Measurements from ENCODE around the gene PRR15.
"Not testable (repeated sequence)": the region's sequence is repeated elsewhere in the genome, so short reads cannot be mapped to it uniquely, and the experiment has no call there.

The PRR15 gene, protein sequence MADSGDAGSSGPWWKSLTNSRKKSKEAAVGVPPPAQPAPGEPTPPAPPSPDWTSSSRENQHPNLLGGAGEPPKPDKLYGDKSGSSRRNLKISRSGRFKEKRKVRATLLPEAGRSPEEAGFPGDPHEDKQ

DNA sequence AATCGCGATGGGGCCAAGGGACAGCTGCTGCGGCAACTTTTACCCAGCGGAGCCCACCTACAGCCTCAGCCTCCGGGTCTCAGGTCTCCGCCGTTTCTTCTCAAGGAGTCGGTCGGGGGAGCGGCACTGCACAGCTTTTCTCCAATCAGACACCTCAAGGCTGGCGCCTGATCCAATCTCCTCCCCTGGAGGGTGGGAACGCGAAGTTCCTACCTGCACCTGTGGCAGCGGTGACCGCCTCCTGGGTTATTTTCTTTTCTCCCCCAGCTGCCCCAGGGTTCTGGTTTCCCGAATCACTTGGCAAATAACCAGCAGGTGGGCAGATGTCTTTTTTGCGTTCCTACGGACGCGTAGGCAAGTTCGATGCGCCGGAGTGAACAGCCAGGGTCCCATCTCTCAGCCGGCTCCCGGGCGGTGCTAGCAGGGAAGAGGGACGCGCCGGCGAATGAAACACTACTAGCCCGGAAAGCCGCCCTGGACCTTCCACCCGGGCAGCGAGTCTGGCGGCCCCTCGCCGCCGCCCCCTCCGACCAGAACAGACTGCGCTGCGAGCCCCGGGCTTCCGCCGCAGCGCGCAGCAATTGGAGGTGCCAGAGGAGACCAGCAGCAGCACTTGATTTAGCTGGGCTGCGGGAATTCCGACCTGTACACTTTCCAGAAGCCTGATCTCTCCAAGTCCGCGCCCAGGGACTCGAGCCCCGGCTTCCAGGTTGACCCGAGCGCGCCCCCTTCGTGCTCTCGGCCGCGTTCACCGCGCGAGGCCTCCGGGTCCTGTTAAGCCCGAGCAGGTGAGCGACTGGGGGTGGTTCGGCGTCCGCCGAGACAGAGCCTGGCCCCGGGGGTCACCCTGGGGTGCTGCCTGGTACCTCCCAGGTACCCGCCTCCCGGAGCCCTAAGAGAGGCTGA, at the start of gene PRR15:
PRR15 (plus strand) TSS at position 246 of the 906 bp plus-strand sequence. CDS start 2,495 bp downstream, outside the sequence.
- in situ Hi-C loops (cut with MboI; ENCODE audit: low sequenced_read_pairs) = no loop called here

GRCh38 chr7:29516491-29516890, 47.1 kb upstream of the PRR15 start:
- in situ Hi-C loops (cut with MboI; ENCODE audit: low sequenced_read_pairs) = no loop called here

DNA sequence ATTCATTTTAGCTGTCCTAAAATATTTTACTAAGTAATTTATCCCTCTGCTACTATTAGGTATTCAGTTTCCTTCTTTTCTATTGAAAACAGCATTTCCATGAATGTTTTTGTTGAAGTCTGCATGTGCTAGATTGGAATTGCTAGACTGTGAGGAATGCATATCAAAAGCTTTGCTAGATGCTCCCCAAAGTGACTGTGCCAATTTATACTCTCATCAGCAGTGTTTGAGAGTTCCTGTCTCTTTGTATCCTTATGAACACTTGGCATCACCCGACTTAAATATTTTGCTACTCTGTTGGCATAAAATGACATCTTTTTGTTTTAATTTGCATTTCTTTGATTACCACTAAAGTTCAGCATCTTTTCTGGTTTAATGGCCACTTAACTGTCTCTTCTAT, 45.0 kb upstream of the PRR15 start:
- in situ Hi-C loops (cut with MboI; ENCODE audit: low sequenced_read_pairs) = no loop called here

- in situ Hi-C loops (cut with MboI; ENCODE audit: low sequenced_read_pairs) = no loop called here
Measured at GRCh38 chr7:29523728-29524127, 39.9 kb upstream of the PRR15 start.

- in situ Hi-C loops (cut with MboI; ENCODE audit: low sequenced_read_pairs) = no loop called here
Measured at GRCh38 chr7:29527505-29528108, 36.0 kb upstream of the PRR15 start.

DNA sequence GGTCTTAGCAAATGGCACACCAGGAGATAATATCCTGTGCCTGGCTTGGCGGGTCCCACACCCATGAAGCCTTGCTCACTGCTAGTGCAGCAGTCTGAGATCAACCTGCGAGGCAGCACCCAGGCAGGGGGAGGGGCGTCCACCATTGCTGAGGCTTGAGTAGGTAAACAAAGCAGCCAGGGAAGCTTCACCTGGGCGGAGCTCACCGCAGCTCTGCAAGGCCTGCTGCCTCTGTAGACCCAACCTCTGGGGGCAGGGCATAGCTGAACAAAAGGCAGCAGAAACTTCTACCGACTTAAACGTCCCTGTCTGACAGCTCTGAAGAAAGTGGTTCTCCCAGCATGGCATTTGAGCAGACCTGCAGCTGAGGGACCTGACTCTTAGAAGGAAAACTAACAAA, 35.1 kb upstream of the PRR15 start:
- in situ Hi-C loops (cut with MboI; ENCODE audit: low sequenced_read_pairs) = not testable (repeated sequence)

GRCh38 chr7:29538389-29538788, 25.2 kb upstream of the PRR15 start:
- in situ Hi-C loops (cut with MboI; ENCODE audit: low sequenced_read_pairs) = no loop called here

GRCh38 chr7:29539471-29539870, 24.2 kb upstream of the PRR15 start:
- in situ Hi-C loops (cut with MboI; ENCODE audit: low sequenced_read_pairs) = no loop called here

DNA sequence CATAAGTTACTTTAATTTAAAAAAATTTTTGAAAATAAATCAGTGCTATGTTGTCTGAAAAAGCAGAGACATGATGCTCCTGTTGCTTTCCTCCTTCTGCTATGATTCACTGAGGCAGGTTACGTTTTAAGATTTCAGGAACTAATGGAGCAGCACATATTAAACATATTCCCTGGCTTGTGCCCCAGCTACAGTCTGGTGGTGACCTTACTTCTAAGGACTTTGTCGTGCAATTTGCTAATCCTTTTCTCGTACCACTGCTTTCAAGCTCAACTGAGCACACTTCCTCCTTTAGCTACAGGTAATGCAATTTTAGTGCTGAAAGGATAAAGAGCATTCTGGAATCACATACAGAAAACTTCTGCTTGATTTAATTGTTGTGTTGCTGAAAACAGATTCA, 16.2 kb upstream of the PRR15 start:
- in situ Hi-C loops (cut with MboI; ENCODE audit: low sequenced_read_pairs) = no loop called here

GRCh38 chr7:29548823-29549222, 14.8 kb upstream of the PRR15 start:
- in situ Hi-C loops (cut with MboI; ENCODE audit: low sequenced_read_pairs) = no loop called here

DNA sequence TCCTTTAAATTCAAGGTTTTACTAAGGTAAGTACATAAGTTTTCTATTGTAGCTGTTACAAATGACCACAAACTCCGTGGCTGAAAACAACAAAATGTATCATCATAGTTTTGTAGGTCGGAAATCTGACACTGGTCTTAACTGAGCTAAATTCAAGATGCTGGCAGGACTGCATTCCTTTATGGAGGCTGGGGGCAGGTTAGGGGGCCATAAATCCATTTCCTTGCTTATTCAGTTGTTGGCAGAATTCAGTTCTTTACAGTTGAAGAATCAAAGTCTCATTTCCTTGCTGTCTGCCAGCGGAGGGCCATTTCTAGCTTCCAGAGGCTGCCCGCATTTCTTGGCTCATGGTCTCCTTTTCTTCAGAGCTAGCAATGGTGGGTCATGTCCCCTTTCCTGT, 11.2 kb upstream of the PRR15 start:
- in situ Hi-C loops (cut with MboI; ENCODE audit: low sequenced_read_pairs) = no loop called here

GRCh38 chr7:29555061-29555460, 8.6 kb upstream of the PRR15 start:
- in situ Hi-C loops (cut with MboI; ENCODE audit: low sequenced_read_pairs) = no loop called here

DNA sequence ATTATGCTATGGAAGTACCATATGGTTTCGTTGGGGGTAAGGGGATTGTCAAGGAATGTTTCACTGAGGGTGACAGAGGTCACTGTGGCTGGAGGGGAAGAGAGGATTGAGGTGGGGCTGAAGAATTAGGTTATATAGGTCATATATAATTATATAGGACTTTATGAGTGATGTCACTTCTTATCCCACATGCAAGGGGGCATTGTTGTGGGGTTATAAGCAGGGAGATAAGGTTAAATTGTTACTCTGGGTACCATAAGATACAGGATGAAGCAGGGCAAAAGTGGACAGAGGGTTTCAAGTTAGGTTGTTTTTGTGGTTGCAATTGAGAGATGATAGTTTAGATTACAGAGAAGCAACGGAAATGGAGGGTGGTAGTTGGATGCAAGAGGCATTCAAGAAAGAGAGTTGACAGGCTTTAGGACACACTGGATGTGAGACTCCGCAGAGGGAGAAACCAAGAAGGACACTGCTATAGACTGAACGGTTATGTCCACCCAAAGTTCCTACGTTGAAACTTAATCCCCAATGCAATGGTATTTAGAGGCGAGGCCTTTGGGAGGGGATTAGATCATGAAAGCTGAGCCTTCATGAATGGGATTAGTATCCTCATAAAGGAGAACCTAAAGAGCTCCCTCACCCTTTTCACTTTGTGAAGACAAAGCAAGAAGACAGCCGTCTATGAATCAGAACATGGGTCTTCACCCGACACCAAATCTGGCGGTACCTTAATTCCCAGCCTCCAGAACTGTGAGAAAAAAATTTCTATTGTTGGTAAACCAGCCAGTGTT, 7.0 kb upstream of the PRR15 start:
- in situ Hi-C loops (cut with MboI; ENCODE audit: low sequenced_read_pairs) = no loop called here

- in situ Hi-C loops (cut with MboI; ENCODE audit: low sequenced_read_pairs) = no loop called here
Measured at GRCh38 chr7:29557954-29558353, 5.7 kb upstream of the PRR15 start.

DNA sequence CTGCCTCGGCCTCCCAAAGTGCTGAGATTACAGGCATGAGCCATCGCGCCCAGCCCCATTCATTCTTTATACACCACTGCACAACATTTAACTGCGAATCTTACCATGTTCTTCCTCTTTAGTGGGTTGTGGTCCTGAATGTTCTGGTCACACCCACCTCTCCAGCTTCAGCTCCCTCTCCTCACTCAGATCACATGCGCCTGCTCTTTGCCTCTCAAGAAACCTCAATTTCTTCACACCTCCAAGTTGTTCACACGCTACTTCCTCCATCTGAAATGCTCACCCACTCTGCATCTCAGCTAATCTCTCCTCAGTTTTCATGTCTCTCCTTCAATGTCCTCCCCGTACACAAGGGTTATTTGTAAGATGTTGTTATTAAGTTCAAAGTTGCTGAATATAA, 2.4 kb upstream of the PRR15 start:
- in situ Hi-C loops (cut with MboI; ENCODE audit: low sequenced_read_pairs) = no loop called here

GRCh38 chr7:29562307-29562706, 1.3 kb upstream of the PRR15 start:
- in situ Hi-C loops (cut with MboI; ENCODE audit: low sequenced_read_pairs) = no loop called here

GRCh38 chr7:29564496-29565223, 1.0 kb downstream of the PRR15 start:
- in situ Hi-C loops (cut with MboI; ENCODE audit: low sequenced_read_pairs) = no loop called here

DNA sequence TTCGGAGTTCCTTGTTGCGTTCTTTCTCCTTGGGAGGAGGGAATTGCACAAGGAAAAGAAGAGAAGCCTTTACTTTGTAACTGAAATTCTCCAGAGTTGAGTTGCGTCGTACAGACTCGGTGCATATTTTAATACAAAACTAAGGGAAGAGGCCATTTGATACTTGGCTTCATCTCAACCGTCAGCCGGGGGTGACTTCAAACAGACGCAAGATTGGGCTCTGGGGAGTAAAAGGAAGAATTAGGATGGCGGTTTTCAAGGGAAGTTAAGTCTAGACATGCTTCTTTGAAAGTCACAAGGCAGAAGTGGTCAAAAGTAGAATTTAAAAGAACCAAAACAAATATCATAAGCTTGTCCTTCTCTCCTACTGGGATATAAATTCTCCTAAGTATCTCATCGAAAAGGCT, 1.6 kb downstream of the PRR15 start:
- in situ Hi-C loops (cut with MboI; ENCODE audit: low sequenced_read_pairs) = no loop called here

- in situ Hi-C loops (cut with MboI; ENCODE audit: low sequenced_read_pairs) = no loop called here
Measured at GRCh38 chr7:29565634-29565981, 2.0 kb downstream of the PRR15 start.

DNA sequence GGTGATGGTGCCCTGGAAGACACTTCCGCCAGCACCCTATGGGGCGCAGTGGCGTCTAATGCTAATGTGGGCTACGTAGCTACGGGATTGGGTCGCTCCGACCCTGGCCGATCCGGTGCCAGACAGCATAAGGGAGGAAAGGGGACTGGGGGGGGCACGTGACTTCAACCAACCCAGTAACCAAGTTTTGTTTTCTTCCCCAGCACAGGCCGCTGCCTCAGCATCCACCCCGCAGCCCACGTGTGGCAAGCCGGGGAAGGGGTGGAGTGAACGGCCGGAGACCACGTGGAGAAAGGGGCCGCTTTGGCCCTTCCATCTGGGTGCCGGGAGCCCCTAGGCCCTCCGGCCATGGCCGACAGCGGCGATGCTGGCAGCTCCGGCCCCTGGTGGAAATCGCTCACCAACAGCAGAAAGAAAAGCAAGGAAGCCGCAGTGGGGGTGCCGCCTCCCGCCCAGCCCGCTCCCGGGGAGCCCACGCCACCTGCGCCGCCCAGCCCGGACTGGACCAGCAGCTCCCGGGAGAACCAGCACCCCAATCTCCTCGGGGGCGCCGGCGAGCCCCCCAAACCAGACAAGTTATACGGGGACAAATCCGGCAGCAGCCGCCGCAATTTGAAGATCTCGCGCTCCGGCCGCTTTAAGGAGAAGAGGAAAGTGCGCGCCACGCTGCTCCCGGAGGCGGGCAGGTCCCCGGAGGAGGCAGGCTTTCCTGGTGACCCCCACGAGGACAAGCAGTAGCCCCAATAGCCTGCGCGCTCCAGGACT, 2.5 kb downstream of the PRR15 start:
- in situ Hi-C loops (cut with MboI; ENCODE audit: low sequenced_read_pairs) = no loop called here
